RKO (cell line): ENCODE data around the gene MLPH.

Source experiments
- DNase-seq: peaks from one replicate; pipeline ENCODE4 v3.0.0-alpha.2; 2016; ENCODE audit warnings: low spot score

Gene MLPH

GRCh38 chr2:237480556-237480955 is 6.5 kb upstream of the MLPH start:
- DNase-seq = no peak

DNA sequence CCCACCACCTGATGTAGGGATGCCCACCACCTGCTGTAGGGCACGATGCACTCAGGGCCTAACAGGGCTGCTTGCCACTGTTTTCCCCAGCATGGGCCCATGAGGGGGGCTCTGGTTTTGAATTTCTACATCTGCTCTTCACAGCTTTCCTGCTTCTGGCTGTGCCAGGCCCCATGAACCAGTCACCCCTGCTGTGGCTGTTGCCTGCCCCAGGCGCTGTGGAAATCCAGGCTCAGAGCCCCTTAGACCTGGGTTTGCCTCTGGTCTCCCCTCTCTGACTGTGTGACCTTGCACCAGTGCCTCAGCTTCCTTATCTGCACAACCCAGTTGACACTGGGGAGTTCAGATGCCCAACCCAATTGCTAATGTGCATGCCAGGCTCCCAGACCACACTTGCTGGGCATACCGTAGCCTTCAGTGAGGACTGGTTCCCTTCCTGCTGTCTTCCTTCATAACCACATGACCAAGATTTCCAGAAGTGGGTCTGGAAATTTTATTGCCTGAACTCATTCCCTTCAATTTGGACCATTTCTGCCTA is 6.0 kb upstream of the MLPH start:
- DNase-seq = no peak

GRCh38 chr2:237482485-237482884 is 4.6 kb upstream of the MLPH start:
- no peak for DNase-seq

DNA sequence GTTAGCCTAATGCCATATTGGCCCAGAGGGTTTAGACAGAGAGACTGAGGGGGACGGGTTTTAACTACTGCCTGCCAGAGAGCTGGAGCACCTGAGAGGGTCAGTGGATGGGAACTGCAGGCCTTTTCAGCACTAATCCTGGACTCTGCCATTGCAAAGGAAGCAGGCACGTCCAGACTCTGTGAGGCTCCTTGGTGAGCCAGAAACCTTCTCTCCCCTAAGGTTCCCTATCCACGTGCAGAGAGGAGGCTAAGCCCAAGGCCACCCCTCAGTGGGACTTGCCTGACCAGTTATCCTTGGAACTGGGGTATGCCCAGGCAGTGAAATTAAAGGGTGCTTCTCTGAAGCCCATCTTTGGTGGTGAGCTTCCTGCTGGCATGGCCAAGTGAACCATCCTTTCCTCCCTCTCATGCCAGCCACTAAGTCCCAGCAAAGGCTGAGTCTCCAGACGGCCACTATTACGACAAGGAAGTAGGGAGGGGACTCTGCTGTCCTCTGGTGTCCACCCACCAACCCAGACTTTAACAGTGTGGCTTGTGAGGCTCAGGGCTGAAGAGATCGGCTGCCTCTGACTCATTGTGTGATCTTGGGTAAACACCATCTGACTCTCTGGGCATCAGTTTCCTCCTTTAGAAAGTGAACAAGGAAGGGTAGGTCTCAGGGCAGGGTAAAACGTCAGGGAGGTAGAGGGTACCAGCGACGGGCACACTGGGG is 3.9 kb upstream of the MLPH start:
- DNase-seq = no peak

- no peak for DNase-seq
These were observed 1.7 kb upstream of the MLPH start for GRCh38 chr2:237485304-237485703.

DNA sequence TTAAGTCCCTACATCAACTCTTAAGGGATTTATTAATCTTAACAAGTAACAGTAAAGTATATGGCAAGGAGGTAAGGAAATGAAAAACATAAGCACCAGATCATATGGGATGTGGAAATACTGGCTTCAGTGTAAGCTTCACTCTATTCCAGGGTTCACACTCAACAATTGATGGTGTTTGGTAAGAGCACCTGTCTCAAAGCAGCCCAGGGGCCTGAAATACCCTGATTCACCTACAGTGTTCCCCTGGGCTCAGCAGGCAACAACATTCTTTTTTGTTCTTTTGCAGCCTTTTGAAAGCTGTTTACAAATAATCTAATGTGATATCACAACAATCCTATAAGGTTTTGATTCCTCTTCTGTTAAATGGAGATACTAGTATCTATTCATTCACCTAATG is 1.2 kb upstream of the MLPH start:
- no peak for DNase-seq

- no peak for DNase-seq
These were observed 675 bp upstream of the MLPH start for GRCh38 chr2:237486334-237486818.

DNA sequence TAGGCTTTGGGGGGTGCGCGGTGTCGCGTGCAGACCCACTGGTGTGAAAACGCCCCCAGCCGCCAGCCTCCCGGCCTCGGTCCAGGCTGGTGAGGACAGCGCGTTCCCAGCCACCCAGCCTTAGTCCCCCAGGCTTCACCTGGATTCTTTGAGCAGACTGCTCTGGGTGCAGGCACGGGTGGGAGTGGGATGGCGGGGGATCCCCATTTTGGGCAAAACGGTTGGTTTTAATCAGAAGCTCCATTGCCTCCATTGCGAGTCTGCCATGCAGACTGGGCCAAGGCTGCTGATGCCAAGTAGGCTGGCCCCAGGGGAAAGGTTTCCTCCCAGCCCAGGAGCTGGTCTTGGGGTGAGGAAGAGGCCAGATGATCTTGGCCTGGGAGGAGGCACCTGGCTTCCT is 445 bp downstream of the MLPH start:
- no peak for DNase-seq

- DNase-seq = no peak
These were observed 1.2 kb downstream of the MLPH start for GRCh38 chr2:237488295-237488694.

GRCh38 chr2:237488901-237489860 is 2.1 kb downstream of the MLPH start:
- no peak for DNase-seq

DNA sequence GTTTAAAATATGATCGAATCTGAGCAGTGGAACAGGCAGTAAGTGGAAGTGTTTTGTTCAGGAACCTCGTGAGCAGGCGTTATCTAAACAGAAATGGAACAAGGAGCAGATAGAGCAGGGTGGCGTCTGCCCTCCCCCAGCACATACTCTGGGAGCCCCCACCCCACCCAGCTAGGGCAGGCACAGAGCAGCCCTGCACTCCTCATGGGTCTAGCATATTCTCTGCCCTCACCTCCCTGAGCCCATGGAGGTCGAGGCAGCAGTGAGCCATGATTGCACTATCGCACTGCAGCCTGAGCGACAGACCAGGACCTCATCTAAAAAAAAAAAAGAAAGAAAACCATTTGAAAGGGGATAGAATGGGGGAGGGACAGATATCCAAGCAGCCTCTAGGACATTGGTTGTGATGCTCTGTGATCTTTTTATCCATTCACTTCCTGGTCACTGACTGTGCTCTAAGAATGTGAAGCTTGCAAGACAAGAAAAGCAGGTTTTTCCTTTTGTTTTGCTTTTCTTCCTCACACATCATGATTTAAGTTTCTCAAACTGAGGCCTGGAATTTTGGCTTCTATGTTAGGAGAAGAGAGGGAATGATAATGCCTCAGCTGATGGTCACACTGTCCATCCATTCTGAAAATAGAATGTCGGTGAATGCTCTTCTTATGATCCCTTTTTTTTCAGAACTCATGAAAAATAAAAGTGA is 3.1 kb downstream of the MLPH start:
- DNase-seq = no peak

DNA sequence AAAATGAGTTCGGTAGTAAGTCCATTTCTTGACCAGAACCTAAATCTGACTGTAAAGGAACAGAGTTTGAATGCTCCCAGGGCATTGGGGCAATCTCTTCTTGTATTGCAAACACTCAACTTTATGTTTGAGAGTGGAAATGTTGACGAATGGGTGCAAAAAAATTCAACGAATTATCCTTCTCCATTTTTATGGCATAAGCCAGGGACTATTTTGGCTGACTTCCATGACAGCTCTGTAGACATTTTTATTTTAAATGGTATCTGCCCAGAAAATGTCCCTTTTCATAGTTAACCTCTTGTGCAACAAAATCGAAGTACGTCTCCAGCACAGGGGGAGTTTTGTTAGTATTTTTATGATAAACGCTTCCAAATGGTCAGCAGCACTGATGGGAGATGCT is 3.7 kb downstream of the MLPH start:
- no peak for DNase-seq

GRCh38 chr2:237491515-237492118 is 4.6 kb downstream of the MLPH start:
- DNase-seq = no peak

DNA sequence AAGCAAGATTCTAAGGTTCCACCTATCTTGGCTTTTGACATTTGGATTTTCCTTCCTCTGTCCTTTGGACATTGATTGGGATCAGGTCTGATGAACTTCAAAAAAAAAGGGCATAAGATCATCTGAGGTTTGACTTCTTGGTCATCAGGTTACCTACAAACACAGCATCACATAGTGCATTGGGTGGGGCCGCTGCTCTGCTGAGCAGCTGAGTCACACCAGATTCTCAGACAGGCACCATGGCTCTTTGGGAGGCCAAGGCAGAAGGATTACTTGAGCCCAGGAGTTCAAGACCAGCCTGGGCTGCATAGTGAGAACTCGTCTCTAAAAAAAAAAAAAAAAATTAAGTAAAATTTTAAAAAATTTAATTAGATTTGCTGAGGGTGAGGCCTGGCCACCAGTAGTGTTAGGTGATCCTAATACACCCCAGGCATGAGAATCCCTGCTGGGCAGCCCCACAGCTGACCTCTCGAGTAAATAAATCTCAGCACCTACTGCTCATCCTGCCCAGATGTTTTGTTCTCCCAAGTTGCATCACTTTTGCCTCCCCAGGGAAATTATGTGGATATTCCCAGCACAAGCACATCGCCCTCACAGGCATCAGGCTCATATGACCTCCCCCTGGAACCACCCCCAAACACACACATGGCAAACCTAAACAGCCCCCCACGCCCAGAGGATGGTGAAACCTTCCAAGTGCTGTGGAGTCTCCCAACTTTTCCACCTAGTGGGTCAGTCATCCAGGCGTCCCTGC is 5.3 kb downstream of the MLPH start:
- no peak for DNase-seq

- DNase-seq = no peak
These were observed 7.0 kb downstream of the MLPH start for GRCh38 chr2:237494066-237494465.

DNA sequence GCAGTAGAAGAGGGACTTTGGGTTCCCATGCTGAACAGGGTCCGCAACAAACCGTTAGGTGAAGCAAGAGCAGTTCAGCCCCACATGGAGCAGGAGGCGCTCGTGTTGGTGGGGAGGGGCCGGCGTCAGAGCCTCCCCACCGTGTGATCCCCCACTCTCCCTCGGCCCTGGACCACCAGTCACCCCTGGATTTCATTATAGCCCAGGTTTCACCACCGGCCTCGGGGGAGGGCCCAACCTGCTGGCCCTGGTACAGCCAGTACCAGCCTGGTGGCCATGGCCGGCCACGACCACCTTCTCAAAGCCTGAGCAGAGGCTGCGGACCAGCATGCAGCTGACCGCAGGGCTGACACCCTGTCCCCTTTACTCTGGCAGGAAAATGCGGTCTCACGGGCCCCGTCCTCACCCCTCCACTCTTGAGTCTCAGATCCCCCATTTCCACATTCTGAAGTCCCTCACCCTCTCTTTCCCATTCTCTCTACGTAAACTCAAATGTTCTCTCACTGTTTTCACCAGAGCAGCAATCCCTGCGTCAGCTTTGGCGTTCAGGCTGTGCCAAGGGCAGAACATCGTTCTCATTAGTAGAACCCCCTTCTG is 8.6 kb downstream of the MLPH start:
- no peak for DNase-seq

- DNase-seq = no peak
These were observed 9.4 kb downstream of the MLPH start for GRCh38 chr2:237496428-237496827.

- no peak for DNase-seq
These were observed 10.2 kb downstream of the MLPH start for GRCh38 chr2:237497009-237497837.

DNA sequence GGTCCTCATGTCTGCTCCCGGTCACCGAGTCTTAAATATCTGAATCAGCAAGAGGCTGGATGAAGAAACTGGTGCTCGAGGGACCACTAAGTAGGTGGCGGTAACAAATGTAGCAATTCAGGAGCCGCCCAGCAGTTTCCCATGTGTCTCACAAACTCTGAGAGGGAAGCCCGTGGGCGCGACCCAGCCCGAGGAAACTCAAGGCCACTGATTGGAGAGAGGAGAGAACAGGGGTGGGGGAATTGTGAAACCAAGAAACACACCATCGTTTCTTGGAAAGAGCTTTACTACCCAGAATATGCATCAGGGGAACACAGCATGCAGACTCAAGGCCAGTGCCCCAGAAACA is 10.8 kb downstream of the MLPH start:
- DNase-seq = no peak

- no peak for DNase-seq
These were observed 11.3 kb downstream of the MLPH start for GRCh38 chr2:237498341-237498740.
